ENCODE data around the gene HADHA. TPM values are rescaled to one million over a fixed set of nuclear protein-coding genes. Genes with fewer than 3 reads are reported as not detected.

The HADHA gene
- total and polyA plus RNA-seq, 3 experiments from 2014 or later: 116 to 126 (median 122) TPM

DNA sequence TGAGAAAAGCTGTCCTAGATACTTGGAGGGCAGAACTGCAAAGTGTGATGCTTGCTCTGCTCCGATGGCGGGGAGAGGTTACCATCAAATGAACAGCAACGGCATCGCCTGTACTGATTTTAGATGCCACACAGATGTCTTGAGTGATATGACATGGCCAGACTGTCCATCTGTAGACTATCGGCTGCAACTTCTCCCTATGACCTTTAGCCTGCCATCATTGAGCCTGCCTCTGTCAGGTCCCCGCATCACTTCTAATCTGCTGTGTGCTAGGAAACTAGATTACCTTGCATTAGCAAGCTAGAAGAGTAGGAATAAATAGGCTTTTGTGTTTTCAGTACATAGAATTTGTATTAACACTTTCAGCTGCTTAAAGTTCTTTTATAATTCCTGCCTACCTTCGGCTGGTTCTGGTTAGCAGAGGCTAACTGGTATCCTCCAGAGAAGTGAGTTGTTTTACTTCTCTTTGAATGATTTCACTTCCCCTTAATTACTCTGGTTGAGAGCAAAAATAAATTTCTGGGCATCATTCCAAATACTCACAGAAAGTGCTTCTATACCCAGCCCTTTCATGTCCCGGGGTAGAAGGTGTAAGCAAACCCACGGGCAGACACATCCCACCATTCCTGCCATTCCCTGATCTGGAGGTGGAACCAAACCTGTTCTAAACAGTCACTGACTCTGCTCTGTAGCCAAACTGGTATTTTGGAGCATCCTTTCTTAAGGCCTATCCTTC, 47.6 kb downstream of the HADHA start:
- ChIA-PET POLR2A (no interaction called here), CTCF (interaction anchor here (1.5 kb wide), 1 partner anchor 12 kb away, joined by 4 read pairs; no protein-coding TSS in a partner anchor)
- Mint-ChIP-seq H3K27ac (peak overlapping the region in 2 of 8 donors; percentile 15), H3K27me3 (no peaks in the 10 kb centered on the region), H3K36me3 (peaks cover 6 to 92% (median 24%) of the 10 kb centered on the region in 3 donors), H3K4me1 (no peaks in the 10 kb centered on the region), H3K4me3 (no peak overlapping the region), H3K9me3 (no peaks in the 10 kb centered on the region)
- Histone ChIP-seq H3K27me3 (ENCODE audit: insufficient read depth, low read length, poor library complexity, severe bottlenecking) (no peaks in the 10 kb centered on the region), H3K4me3 (ENCODE audit: low read length) (no peak overlapping the region), H3K27ac (ENCODE audit: low read depth, low read length) (no peak overlapping the region), H3K36me3 (ENCODE audit: insufficient read depth, low read length) (peaks cover 78% of the 10 kb centered on the region), H3K4me1 (ENCODE audit: insufficient read depth, low read length) (no peaks in the 10 kb centered on the region), H3K9me3 (ENCODE audit: low read length) (no peaks in the 10 kb centered on the region)
- DNase-seq: no peak

DNA sequence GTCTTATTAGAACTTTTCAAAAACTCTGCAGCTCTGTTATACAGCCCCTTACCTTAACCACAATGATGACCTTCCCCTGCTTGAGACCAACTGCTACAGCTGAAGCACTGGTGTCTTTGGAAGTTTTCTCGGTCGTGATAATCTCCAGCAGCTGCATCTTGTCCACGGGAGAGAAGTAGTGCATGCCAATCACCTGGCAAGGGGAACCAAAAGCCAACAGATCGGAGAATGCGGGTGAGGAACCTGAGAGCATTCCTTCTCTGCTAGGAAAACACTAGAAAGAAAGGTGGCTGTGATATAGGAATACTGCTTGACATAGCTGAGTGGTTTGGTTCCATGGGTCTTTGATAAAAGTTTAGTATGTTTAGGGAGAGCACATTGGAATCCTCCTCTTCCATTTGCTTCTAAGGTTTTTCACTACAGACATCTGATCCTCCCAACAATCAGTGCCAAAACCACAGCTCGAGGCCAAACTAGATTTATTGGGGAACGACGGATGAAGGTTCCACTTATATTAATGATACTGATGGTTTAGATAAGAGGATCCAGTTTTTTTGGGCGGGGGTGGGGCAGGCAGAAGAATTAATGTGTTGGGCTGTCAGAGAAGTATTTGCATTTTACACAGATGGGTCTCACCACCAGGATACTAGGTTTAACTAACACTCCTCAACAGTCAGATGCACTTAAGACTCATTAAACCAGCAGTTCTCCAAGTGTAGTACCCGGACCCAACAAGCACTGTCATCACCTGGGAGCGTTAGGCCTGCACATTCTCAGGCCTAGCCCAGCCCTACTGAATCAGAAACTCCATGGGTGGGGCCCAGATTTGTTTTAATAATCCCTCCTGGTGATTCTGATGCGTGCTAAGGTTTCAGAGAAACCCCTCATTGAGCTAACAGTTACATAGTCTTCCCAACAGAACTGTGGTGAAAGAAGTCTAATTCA, 49.1 kb downstream of the HADHA start:
- Histone ChIP-seq H3K27ac (ENCODE audit: low read depth, low read length) (no peak overlapping the region), H3K9me3 (ENCODE audit: low read length) (no peaks in the 10 kb centered on the region), H3K4me1 (ENCODE audit: insufficient read depth, low read length) (no peaks in the 10 kb centered on the region), H3K36me3 (ENCODE audit: insufficient read depth, low read length) (peaks cover 78% of the 10 kb centered on the region), H3K27me3 (ENCODE audit: insufficient read depth, low read length, poor library complexity, severe bottlenecking) (no peaks in the 10 kb centered on the region), H3K4me3 (ENCODE audit: low read length) (no peak overlapping the region)
- H3K9me3 Mint-ChIP-seq: no peaks in the 10 kb centered on the region
- no peaks in the 10 kb centered on the region for H3K27me3 Mint-ChIP-seq
- ChIA-PET POLR2A (interaction anchor here (2.1 kb wide), 1 partner anchor 10 kb away, joined by 6 read pairs; no protein-coding TSS in a partner anchor), CTCF (interaction anchor here (1.2 to 1.5 kb wide), 2 partner anchors 11 kb away, joined by 4 read pairs; no protein-coding TSS in a partner anchor)
- no peak for DNase-seq
- peaks cover 6 to 95% (median 23%) of the 10 kb centered on the region in 3 donors for H3K36me3 Mint-ChIP-seq
- H3K27ac Mint-ChIP-seq: peak overlapping the region in 5 of 8 donors; percentile 27 to 86 (median 45)
- H3K4me3 Mint-ChIP-seq: no peak overlapping the region
- H3K4me1 Mint-ChIP-seq: no peaks in the 10 kb centered on the region

GRCh38 chr2:26193578-26194231, 50.7 kb downstream of the HADHA start:
- H3K36me3 ChIP-seq (ENCODE audit: insufficient read depth, low read length): peaks cover 71% of the 10 kb centered on the region
- no peak for DNase-seq
- no peaks in the 10 kb centered on the region for H3K27me3 ChIP-seq (ENCODE audit: insufficient read depth, low read length, poor library complexity, severe bottlenecking)
- peaks cover 6 to 91% (median 18%) of the 10 kb centered on the region in 3 donors for H3K36me3 Mint-ChIP-seq
- no peak overlapping the region for H3K4me3 ChIP-seq (ENCODE audit: low read length)
- H3K27ac ChIP-seq (ENCODE audit: low read depth, low read length): no peak overlapping the region
- no peaks in the 10 kb centered on the region for H3K9me3 ChIP-seq (ENCODE audit: low read length)
- POLR2A ChIA-PET: interaction anchor here (0.6 to 2.1 kb wide), 2 partner anchors 9 to 54 kb away, joined by 6 to 7 read pairs; no protein-coding TSS in a partner anchor
- no peaks in the 10 kb centered on the region for H3K4me1 ChIP-seq (ENCODE audit: insufficient read depth, low read length)
- no peak overlapping the region for H3K4me3 Mint-ChIP-seq
- H3K27ac Mint-ChIP-seq: peak overlapping the region in 3 of 8 donors; percentile 40 to 61 (median 43)
- no peaks in the 10 kb centered on the region for H3K9me3 Mint-ChIP-seq
- CTCF ChIA-PET: interaction anchor here (1.2 to 1.3 kb wide), 2 partner anchors 9 kb away, joined by 3 to 4 read pairs; no protein-coding TSS in a partner anchor
- H3K27me3 Mint-ChIP-seq: no peaks in the 10 kb centered on the region
- peaks cover 2 to 6% (median 4%) of the 10 kb centered on the region in 3 donors for H3K4me1 Mint-ChIP-seq

DNA sequence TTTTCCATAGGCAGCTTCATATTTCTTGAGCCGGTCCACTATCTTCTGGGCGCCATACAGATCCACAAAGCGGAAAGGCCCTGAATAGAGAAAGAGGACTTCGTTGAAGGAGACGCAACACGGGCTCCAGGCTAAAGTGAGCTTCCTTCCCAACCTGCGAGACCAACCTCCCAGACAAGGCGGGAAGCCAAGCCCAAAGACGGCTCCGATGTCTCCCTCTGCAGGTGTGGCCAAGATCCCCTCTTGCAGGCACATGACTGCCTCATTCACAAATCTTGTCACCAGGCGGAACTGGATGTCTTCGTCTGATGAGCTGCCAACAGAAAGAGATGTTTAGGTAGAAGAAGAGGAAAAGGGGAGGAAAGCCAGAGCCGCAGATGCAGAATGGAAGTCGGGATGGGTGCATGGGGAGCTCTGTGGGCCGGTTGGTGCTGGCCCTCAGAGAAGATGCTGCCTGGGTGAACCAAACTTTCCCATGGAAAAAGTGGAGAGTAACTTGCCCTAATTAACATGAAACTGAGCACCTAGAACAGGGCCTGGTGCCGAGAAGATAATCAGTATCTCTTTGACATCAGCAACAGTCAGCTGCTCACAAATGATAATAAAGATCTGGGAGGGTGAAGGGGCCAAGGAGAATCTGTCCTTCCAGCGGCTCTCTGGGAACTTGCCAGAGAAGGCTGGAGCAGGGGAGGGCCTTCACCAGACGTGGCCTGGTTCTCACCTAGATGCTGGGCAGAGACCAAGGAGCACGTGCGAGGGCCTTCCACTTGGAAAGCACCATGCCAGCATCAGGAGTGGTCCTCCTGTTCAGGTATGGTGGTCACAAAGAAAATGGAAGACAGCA, 52.9 kb downstream of the HADHA start:
- ChIA-PET CTCF (no interaction called here), POLR2A (no interaction called here)
- H3K27ac ChIP-seq (ENCODE audit: low read depth, low read length): no peak overlapping the region
- no peak overlapping the region for H3K4me3 ChIP-seq (ENCODE audit: low read length)
- DNase-seq: no peak
- peaks cover 50% of the 10 kb centered on the region for H3K36me3 ChIP-seq (ENCODE audit: insufficient read depth, low read length)
- Mint-ChIP-seq H3K4me3 (no peak overlapping the region), H3K36me3 (peaks cover 0 to 69% (median 11%) of the 10 kb centered on the region in 3 donors), H3K27ac (peak overlapping the region in 2 of 8 donors; percentile 6 to 87), H3K9me3 (no peaks in the 10 kb centered on the region), H3K4me1 (peaks cover 2 to 17% (median 12%) of the 10 kb centered on the region in 3 donors), H3K27me3 (no peaks in the 10 kb centered on the region)
- H3K9me3 ChIP-seq (ENCODE audit: low read length): no peaks in the 10 kb centered on the region
- no peaks in the 10 kb centered on the region for H3K4me1 ChIP-seq (ENCODE audit: insufficient read depth, low read length)
- H3K27me3 ChIP-seq (ENCODE audit: insufficient read depth, low read length, poor library complexity, severe bottlenecking): no peaks in the 10 kb centered on the region

GRCh38 chr2:26190369-26190768, 54.1 kb downstream of the HADHA start:
- H3K9me3 ChIP-seq (ENCODE audit: low read length): no peaks in the 10 kb centered on the region
- H3K4me1 Mint-ChIP-seq: peaks cover 6 to 29% (median 24%) of the 10 kb centered on the region in 3 donors
- ChIA-PET POLR2A (no interaction called here), CTCF (no interaction called here)
- H3K4me3 Mint-ChIP-seq: no peak overlapping the region
- H3K4me3 ChIP-seq (ENCODE audit: low read length): no peak overlapping the region
- H3K36me3 Mint-ChIP-seq: peaks cover 0 to 59% (median 10%) of the 10 kb centered on the region in 3 donors
- peaks cover 6% of the 10 kb centered on the region for H3K4me1 ChIP-seq (ENCODE audit: insufficient read depth, low read length)
- H3K27me3 Mint-ChIP-seq: no peaks in the 10 kb centered on the region
- H3K9me3 Mint-ChIP-seq: no peaks in the 10 kb centered on the region
- H3K27ac ChIP-seq (ENCODE audit: low read depth, low read length): no peak overlapping the region
- peaks cover 40% of the 10 kb centered on the region for H3K36me3 ChIP-seq (ENCODE audit: insufficient read depth, low read length)
- no peak for DNase-seq
- H3K27ac Mint-ChIP-seq: peak overlapping the region in 2 of 8 donors; percentile 17 to 61
- H3K27me3 ChIP-seq (ENCODE audit: insufficient read depth, low read length, poor library complexity, severe bottlenecking): no peaks in the 10 kb centered on the region

GRCh38 chr2:26189751-26190150, 54.7 kb downstream of the HADHA start:
- POLR2A ChIA-PET: no interaction called here
- peaks cover 8 to 32% (median 26%) of the 10 kb centered on the region in 3 donors for H3K4me1 Mint-ChIP-seq
- peak overlapping the region in 3 of 8 donors; percentile 30 to 91 (median 33) for H3K27ac Mint-ChIP-seq
- CTCF ChIA-PET: no interaction called here
- peaks cover 34% of the 10 kb centered on the region for H3K36me3 ChIP-seq (ENCODE audit: insufficient read depth, low read length)
- H3K4me3 Mint-ChIP-seq: no peak overlapping the region
- H3K27me3 ChIP-seq (ENCODE audit: insufficient read depth, low read length, poor library complexity, severe bottlenecking): no peaks in the 10 kb centered on the region
- H3K4me3 ChIP-seq (ENCODE audit: low read length): no peak overlapping the region
- H3K27ac ChIP-seq (ENCODE audit: low read depth, low read length): no peak overlapping the region
- peaks cover 8% of the 10 kb centered on the region for H3K4me1 ChIP-seq (ENCODE audit: insufficient read depth, low read length)
- no peaks in the 10 kb centered on the region for H3K9me3 ChIP-seq (ENCODE audit: low read length)
- H3K27me3 Mint-ChIP-seq: no peaks in the 10 kb centered on the region
- H3K9me3 Mint-ChIP-seq: no peaks in the 10 kb centered on the region
- no peak for DNase-seq
- H3K36me3 Mint-ChIP-seq: peaks cover 0 to 53% (median 5%) of the 10 kb centered on the region in 3 donors

DNA sequence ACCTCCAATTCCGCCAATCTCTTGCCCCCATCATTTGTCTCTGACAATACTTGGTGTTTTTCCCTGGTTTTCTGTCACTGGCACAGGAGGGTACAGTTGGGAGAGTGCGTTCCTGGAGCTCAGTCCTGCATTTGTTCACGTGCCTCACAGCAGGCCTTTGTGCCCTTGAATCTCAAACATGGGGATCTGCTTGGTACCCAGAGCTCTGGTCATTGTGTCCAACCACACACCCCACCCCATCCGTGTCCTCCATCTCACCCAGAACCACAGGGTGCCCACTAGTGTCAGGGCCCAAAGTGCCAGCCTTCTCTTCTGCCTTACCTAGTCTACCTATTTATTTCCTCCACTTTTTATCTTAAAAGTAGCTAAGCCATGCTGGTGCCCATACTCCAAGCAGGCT, 55.3 kb downstream of the HADHA start:
- Mint-ChIP-seq H3K36me3 (peaks cover 0 to 46% (median 1%) of the 10 kb centered on the region in 3 donors), H3K27ac (peak overlapping the region in 5 of 8 donors; percentile 30 to 91 (median 51)), H3K9me3 (no peaks in the 10 kb centered on the region), H3K27me3 (no peaks in the 10 kb centered on the region), H3K4me1 (peaks cover 8 to 32% (median 26%) of the 10 kb centered on the region in 3 donors), H3K4me3 (no peak overlapping the region)
- ChIA-PET POLR2A (no interaction called here), CTCF (interaction anchor here (1.1 kb wide), 1 partner anchor 101 kb away, joined by 3 read pairs; no protein-coding TSS in a partner anchor)
- Histone ChIP-seq H3K9me3 (ENCODE audit: low read length) (no peaks in the 10 kb centered on the region), H3K27me3 (ENCODE audit: insufficient read depth, low read length, poor library complexity, severe bottlenecking) (no peaks in the 10 kb centered on the region), H3K4me1 (ENCODE audit: insufficient read depth, low read length) (peaks cover 8% of the 10 kb centered on the region), H3K4me3 (ENCODE audit: low read length) (no peak overlapping the region), H3K27ac (ENCODE audit: low read depth, low read length) (no peak overlapping the region), H3K36me3 (ENCODE audit: insufficient read depth, low read length) (peaks cover 27% of the 10 kb centered on the region)
- DNase-seq: peak in 1 of 5 donors; percentile 40

Measured in CD8-positive, alpha-beta memory T cell (primary cell).